Mesendoderm (in vitro differentiated cells): Measurements from ENCODE around the gene PARP4.
A peak's percentile ranks its signal among the peaks of the same experiment; 100 is the strongest.
"Not testable (repeated sequence)": the region's sequence is repeated elsewhere in the genome, so short reads cannot be mapped to it uniquely, and the experiment has no call there.

Experiments
- DNase-seq: peaks from one replicate; pipeline ENCODE4 v3.0.0; 2013
- H2AK5ac ChIP-seq: 2 replicates; pipeline ENCODE4 v1.6.1; 2013; ENCODE audit warnings: low read length, inconsistent platforms
- H2BK120ac ChIP-seq: 2 replicates; pipeline ENCODE4 v1.6.1; 2013; ENCODE audit warnings: low read depth, mild to moderate bottlenecking, low read length, moderate library complexity, mixed read lengths
- H2BK15ac ChIP-seq: replicated peaks from 2 replicates; pipeline ENCODE4 v1.6.1; 2013; ENCODE audit warnings: low read depth, mild to moderate bottlenecking, moderate library complexity
- H2BK5ac ChIP-seq: 2 replicates; pipeline ENCODE4 v1.6.1; 2013; ENCODE audit warnings: low read length, inconsistent platforms
- H3K18ac ChIP-seq: 2 replicates; pipeline ENCODE4 v1.6.1; 2013; ENCODE audit warnings: mild to moderate bottlenecking, low read length, mixed read lengths
- H3K23ac ChIP-seq: one replicate; pipeline ENCODE4 v1.6.1; 2013; ENCODE audit warnings: low read length
- H3K27ac ChIP-seq: 2 replicates; pipeline ENCODE4 v1.5.1; 2013; ENCODE audit warnings: low read depth, mild to moderate bottlenecking, inconsistent platforms, low read length, moderate library complexity
- H3K27me3 ChIP-seq: 2 replicates; pipeline ENCODE4 v1.6.1; 2013; ENCODE audit warnings: low read length, control low read depth, mild to moderate bottlenecking, inconsistent platforms; ENCODE audit not compliant: insufficient read depth, poor library complexity
- H3K36me3 ChIP-seq: 2 replicates; pipeline ENCODE4 v1.6.1; 2013; ENCODE audit warnings: low read length, inconsistent platforms; ENCODE audit not compliant: control insufficient read depth, insufficient read depth
- H3K4ac ChIP-seq: one replicate; pipeline ENCODE4 v1.6.1; 2013; ENCODE audit warnings: low read depth, mild to moderate bottlenecking, low read length, moderate library complexity
- H3K4me1 ChIP-seq: 2 replicates; pipeline ENCODE4 v1.6.1; 2013; ENCODE audit warnings: low read depth, low read length, inconsistent platforms; ENCODE audit not compliant: control insufficient read depth
- H3K4me2 ChIP-seq: 2 replicates; pipeline ENCODE4 v1.6.1; 2013; ENCODE audit warnings: low read length
- H3K4me3 ChIP-seq: 2 replicates; pipeline ENCODE4 v1.5.1; 2013; ENCODE audit warnings: mild to moderate bottlenecking, low read length
- H3K56ac ChIP-seq: one replicate; pipeline ENCODE4 v1.6.1; 2013; ENCODE audit warnings: low read length
- H3K79me1 ChIP-seq: 2 replicates; pipeline ENCODE4 v1.6.1; 2013; ENCODE audit warnings: low read length, inconsistent platforms
- H3K79me2 ChIP-seq: 2 replicates; pipeline ENCODE4 v1.6.1; 2013; ENCODE audit warnings: mild to moderate bottlenecking, low read length; ENCODE audit not compliant: control insufficient read depth, insufficient read depth
- H3K9ac ChIP-seq: 2 replicates; pipeline ENCODE4 v1.6.1; 2013; ENCODE audit warnings: low read length, inconsistent platforms
- H4K5ac ChIP-seq: one replicate; pipeline ENCODE4 v1.6.1; 2013; ENCODE audit warnings: low read length
- H4K8ac ChIP-seq: one replicate; pipeline ENCODE4 v1.6.1; 2013; ENCODE audit warnings: low read depth, mild to moderate bottlenecking, control low read depth, low read length, moderate library complexity
- WGBS: extraction: QIAGEN DNeasy Blood & Tissue Kit; methylation state at CpG from one replicate; pipeline ENCODE4 v1.1.7; 2013; ENCODE audit warnings: low lambda C conversion rate, missing lambda C conversion rate; ENCODE audit not compliant: insufficient coverage; ENCODE audit errors: extremely low coverage; 5-methylcytosine and 5-hydroxymethylcytosine counted together

PARP4 gene

DNA sequence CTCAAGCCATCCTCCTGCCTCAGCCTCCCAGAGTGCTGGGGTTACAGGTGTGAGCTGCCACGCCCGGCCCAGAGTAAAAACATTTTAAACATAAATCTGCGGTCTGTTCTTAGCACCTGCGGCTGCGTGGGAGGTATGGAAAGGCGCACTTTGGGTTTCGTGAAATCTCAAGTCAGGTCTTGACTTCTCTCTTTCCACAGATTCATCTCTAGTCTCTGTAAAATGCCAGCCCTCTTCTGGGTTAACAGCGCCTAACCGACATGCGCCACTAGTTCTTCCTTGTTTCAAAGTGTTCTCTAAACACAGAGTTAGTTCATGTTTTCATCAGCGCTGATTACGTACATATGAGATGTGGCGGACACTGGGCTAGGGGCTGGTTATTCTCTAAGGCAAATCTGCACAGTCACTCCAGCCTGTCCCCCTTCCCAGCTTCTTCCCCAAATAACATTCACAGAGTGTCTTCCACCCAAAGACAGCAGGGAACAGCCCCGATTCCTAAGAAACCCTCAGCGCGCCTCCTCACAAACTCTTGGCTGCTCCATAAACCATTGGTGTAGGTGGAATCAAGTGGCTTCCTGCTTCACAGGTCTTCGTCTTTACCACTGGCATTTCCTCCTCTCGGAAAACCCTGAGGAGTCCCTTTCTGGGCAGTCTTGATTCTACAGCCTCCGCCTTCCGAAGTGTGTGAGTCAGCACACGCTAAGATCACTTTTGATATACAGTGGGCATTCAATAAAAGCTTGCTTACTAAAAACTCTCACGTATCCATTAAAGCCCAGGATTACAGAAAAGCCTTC, 1.4 kb downstream of the PARP4 start:
- Histone ChIP-seq H3K4me2 (peak overlapping the region; percentile 81), H3K79me1 (peaks cover 8% of the 10 kb centered on the region), H3K27me3 (no peaks in the 10 kb centered on the region), H2BK15ac (no peak overlapping the region), H2BK120ac (no peak overlapping the region), H2BK5ac (no peak overlapping the region), H3K56ac (peak overlapping the region; percentile 98), H4K5ac (no peak overlapping the region), H3K18ac (no peak overlapping the region), H3K79me2 (peaks cover 8% of the 10 kb centered on the region), H4K8ac (no peak overlapping the region), H3K27ac (no peak overlapping the region), H2AK5ac (no peak overlapping the region), H3K23ac (peak overlapping the region; percentile 66), H3K4ac (no peak overlapping the region), H3K4me1 (peaks cover 4% of the 10 kb centered on the region), H3K4me3 (no peak overlapping the region), H3K36me3 (no peaks in the 10 kb centered on the region), H3K9ac (peak overlapping the region; percentile 89)
- no CpG with 5 or more reads among the region's 22 CpGs for whole genome bisulfite sequencing
- peak; percentile 83 for DNase-seq

DNA sequence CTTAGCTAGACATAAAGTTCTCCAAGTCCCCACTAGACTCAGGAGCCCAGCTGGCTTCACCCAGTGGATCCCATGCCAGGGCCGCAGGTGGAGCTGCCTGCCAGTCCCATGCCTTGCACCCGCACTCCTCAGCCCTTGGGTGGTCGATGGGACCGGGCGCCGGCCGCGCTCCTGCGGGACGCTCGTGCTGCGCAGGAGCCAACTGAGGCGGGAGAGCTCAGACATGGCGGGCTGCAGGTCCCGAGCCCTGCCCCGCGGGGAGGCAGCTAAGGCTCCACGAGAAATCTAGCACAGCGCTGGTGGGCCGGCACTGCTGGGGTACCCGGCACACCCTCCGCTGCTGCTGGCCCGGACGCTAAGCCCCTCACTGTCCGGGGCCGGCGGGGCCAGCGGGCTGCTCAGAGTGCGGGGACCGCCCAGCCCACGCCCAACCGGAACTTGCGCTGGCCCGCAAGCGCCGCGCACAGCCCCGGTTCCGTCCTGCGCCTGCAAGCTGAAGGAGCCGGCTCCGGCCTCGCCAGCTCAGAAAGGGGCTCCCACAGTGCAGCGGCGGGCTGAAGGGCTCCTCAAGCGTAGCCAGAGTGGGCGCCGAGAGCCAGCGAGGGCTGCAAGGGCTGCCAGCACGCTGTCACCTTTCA, 5.8 kb downstream of the PARP4 start:
- DNase-seq, result no peak

DNA sequence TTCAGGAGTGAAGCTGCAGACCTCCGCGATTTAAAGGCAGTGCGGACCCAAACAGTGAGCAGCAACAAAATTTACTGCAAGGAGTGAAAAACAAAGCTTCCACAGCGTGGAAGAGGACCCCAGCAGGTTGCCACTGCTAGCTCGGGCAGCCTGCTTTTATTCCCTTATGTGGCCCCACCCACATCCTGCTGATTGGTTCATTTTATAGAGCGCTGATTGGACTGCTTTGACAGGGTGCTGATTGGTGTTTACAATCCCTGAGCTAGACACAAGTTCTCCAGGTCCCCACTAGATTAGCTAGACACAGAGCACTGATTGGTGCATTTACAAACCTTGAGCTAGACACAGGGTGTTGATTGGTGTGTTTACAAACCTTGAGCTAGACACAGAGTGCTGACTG, 6.3 kb downstream of the PARP4 start:
- H3K4me2 ChIP-seq, H3K4ac ChIP-seq, H2BK120ac ChIP-seq, H4K5ac ChIP-seq, H3K18ac ChIP-seq, H3K36me3 ChIP-seq, H3K9ac ChIP-seq, H3K79me2 ChIP-seq, H3K56ac ChIP-seq, H2AK5ac ChIP-seq, H2BK15ac ChIP-seq, H3K27me3 ChIP-seq, H3K27ac ChIP-seq, H2BK5ac ChIP-seq, H3K4me3 ChIP-seq, H3K4me1 ChIP-seq, H3K79me1 ChIP-seq, H4K8ac ChIP-seq, H3K23ac ChIP-seq: not testable (repeated sequence)
- no CpG with 5 or more reads among the region's 6 CpGs for whole genome bisulfite sequencing
- peak; percentile 23 for DNase-seq

More for the DNA sequence above, 5.8 kb downstream of the PARP4 start:
- Histone ChIP-seq H2BK15ac (no peak overlapping the region), H3K4me2 (no peak overlapping the region), H3K36me3 (no peaks in the 10 kb centered on the region), H2BK5ac (no peak overlapping the region), H3K23ac (no peak overlapping the region), H3K4me3 (no peak overlapping the region), H4K8ac (no peak overlapping the region), H3K56ac (no peak overlapping the region), H3K27me3 (no peaks in the 10 kb centered on the region), H3K4me1 (peaks cover 4% of the 10 kb centered on the region), H3K4ac (no peak overlapping the region), H3K79me2 (peaks cover 6% of the 10 kb centered on the region), H2BK120ac (no peak overlapping the region), H3K79me1 (peaks cover 10% of the 10 kb centered on the region), H3K9ac (no peak overlapping the region), H3K18ac (no peak overlapping the region), H2AK5ac (no peak overlapping the region), H4K5ac (no peak overlapping the region), H3K27ac (no peak overlapping the region)
- WGBS, result no CpG with 5 or more reads among the region's 50 CpGs

DNA sequence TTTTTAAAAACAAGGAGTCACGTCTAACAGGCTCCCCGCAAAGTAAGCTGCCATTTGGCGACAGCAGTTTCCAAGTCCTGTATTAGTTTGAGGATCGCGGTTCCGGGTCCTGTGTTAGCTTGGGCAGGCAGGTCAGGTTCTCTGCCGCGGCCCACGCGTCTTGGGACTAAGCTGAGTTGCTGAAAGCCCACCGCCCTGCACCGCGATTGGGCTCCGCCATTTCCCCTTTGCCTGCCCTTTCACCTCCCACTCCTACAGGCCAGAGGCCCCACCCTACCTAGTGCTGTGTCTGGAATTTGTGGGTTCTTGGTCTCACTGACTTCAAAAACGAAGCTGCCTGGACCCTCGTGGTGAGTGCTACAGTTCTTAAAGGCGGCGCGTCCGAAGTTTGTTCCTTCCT, 6.8 kb downstream of the PARP4 start:
- Histone ChIP-seq H3K9ac (no peak overlapping the region), H3K23ac (no peak overlapping the region), H4K5ac (no peak overlapping the region), H2BK5ac (no peak overlapping the region), H3K79me2 (peaks cover 2% of the 10 kb centered on the region), H2AK5ac (no peak overlapping the region), H3K4me2 (no peak overlapping the region), H2BK15ac (no peak overlapping the region), H3K79me1 (peaks cover 6% of the 10 kb centered on the region), H3K36me3 (no peaks in the 10 kb centered on the region), H2BK120ac (no peak overlapping the region), H3K4ac (no peak overlapping the region), H3K56ac (no peak overlapping the region), H3K27me3 (no peaks in the 10 kb centered on the region), H3K27ac (no peak overlapping the region), H4K8ac (no peak overlapping the region), H3K4me1 (no peaks in the 10 kb centered on the region), H3K4me3 (no peak overlapping the region), H3K18ac (no peak overlapping the region)
- DNase-seq, result no peak
- no CpG with 5 or more reads among the region's 20 CpGs for WGBS

DNA sequence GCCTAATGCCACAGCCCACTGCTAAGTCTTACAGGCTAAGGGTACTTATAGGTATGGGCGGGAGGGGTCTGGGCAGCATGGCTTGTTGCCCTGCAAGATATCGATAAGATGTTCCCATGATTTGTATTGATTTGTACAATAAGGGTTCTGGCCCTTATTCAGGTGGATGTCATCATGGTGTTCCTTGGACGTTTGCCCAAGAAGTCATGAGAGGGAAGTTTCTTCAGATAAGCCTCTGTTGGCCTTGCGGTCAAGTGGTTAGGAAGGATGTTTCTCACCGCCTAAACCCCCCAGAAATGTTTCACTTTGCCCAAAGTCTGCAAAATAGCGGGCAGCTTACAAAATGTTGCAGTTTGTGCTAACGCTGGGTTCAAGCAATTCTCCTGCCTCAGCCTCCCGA, 7.3 kb downstream of the PARP4 start:
- H3K56ac ChIP-seq, result no peak overlapping the region
- no CpG with 5 or more reads among the region's 8 CpGs for WGBS
- H3K4me2 ChIP-seq, result no peak overlapping the region
- no peak overlapping the region for H2AK5ac ChIP-seq
- no peak overlapping the region for H3K4ac ChIP-seq
- H3K79me1 ChIP-seq, result peaks cover 4% of the 10 kb centered on the region
- no peaks in the 10 kb centered on the region for H3K27me3 ChIP-seq
- no peak overlapping the region for H2BK15ac ChIP-seq
- no peak overlapping the region for H3K4me3 ChIP-seq
- H2BK120ac ChIP-seq, result no peak overlapping the region
- no peak overlapping the region for H4K5ac ChIP-seq
- no peak overlapping the region for H4K8ac ChIP-seq
- H3K27ac ChIP-seq, result no peak overlapping the region
- no peak for DNase-seq
- no peaks in the 10 kb centered on the region for H3K79me2 ChIP-seq
- no peak overlapping the region for H3K18ac ChIP-seq
- no peaks in the 10 kb centered on the region for H3K36me3 ChIP-seq
- no peak overlapping the region for H3K23ac ChIP-seq
- H3K9ac ChIP-seq, result no peak overlapping the region
- H2BK5ac ChIP-seq, result no peak overlapping the region
- no peaks in the 10 kb centered on the region for H3K4me1 ChIP-seq
